Measurements from ENCODE around the gene HACD1.

DNA sequence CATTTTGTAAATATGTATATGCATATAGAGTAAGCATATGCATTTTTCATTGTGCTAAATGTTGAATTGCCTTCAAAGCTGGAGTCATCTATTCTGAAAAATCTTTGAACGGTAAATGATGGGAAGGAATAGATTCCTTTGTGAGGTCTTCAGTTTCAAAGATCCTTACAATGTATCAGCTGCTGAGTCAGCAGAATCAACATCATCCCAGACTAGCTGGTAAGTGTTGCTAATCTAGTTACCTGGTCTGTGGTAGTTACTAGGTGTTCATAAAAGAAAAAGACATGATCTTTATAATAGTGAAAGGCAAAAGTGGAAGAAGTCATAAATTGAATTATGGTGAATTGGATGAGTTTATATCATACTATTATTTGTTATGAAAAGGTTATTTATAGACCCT, 16.2 kb upstream of the HACD1 start:
- no peak for TF ChIP-seq CTCF (tag by site-specific recombination; IDR thresholded peaks at IDR 0.05)
- no peak for TF ChIP-seq ZNF449 (tag by site-specific recombination; IDR thresholded peaks at IDR 0.05)
